GM21723 (cell line): ENCODE measurements around the gene ZNF786.
"Not testable (repeated sequence)": the region's sequence is repeated elsewhere in the genome, so short reads cannot be mapped to it uniquely, and the experiment has no call there.

ENCODE experiments used
- ATAC-seq: cut with Tn5 transposase; IDR thresholded peaks from one replicate; pipeline ENCODE4 v1.9.1; 2021; ENCODE audit warnings: mild to moderate bottlenecking, moderate library complexity; ENCODE audit not compliant: unreplicated experiment

ZNF786 gene

DNA sequence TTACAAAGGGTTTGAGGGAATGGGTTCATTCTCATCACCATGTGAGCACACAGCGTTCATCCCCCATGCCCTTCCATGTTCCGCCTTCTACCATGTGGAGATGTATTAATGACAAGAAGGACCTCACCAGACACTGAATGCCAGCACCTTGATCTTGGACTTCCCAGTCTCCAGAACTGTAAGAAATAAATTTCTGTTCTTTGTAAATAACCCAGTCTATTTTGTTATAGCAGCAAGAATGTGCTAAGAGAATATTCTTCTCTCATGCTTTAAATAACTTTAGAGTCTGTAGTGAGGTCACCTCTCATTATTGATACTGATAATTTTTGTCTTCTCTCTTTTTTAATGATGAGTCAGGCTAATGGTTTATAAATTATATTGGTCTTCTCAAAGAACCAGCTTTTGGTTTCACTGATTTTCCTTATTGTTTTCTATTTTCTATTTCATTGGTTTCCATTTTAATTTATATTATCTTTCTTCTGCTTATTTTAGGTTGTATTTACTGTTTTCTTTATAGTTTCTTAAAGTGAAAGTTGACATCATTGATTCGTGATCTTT is 59.1 kb downstream of the ZNF786 start:
- no peak for ATAC-seq

DNA sequence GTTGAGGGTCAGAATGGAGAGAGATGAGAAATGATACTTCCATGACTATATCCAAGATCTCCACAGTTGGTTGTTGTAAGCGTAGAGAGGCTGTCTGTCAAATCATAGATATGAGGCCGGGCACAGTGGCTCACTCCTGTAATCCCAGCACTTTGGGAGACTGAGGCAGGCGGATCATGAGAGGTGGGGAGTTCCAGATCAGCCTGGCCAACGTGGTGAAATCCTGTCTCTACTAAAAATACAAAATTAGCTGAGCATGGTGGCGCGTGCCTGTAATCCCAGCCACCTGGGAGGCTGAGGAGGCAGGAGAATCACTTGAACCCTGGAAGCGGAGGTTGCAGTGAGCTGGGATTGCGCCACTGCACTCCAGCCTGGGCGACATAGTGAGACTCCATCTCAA is 60.1 kb downstream of the ZNF786 start:
- ATAC-seq = not testable (repeated sequence)

DNA sequence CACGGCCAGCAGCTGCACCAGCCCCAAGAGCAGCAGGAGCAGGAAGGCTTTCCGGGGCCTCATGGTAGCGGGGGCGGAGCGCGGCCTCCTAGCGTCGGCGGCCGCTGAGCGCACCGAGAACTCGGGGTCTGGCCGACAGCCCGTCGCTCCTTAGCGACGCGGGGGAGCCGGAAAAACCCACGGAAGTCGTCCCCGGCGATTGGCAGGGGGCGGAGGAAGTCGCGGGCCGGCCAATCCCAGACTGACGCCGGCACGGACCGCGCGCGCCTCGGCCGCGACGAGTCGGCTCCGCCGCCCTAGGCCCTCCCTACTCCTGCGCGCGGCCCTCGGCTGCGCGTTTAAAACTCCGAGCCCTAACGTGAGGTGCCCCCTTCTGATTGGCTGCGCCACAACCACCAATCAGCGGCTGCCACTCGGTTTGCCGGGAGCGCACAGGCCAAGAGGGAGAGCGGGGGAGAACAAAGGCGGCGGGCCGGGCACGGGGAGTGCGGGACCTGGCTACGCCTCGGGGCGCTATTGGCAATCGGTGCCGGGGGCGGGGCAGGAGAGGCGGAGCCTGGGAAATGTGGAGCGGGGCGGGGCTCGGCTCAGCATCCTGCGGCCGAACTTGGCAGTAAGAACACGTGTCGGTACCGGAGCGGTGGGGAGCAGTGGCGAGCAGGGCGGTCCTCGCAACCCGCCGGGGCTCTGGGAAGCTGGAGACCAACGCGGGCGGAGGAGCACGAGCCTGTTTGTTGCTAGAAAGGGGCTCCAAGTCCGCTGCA is 62.0 kb downstream of the ZNF786 start, which contains the start of gene PDIA4:
Gene PDIA4, minus strand, starts transcription at position 160 of the 764 bp plus-strand sequence. Its CDS starts 97 bp downstream, at position 63.
- peak; percentile 87 for ATAC-seq

DNA sequence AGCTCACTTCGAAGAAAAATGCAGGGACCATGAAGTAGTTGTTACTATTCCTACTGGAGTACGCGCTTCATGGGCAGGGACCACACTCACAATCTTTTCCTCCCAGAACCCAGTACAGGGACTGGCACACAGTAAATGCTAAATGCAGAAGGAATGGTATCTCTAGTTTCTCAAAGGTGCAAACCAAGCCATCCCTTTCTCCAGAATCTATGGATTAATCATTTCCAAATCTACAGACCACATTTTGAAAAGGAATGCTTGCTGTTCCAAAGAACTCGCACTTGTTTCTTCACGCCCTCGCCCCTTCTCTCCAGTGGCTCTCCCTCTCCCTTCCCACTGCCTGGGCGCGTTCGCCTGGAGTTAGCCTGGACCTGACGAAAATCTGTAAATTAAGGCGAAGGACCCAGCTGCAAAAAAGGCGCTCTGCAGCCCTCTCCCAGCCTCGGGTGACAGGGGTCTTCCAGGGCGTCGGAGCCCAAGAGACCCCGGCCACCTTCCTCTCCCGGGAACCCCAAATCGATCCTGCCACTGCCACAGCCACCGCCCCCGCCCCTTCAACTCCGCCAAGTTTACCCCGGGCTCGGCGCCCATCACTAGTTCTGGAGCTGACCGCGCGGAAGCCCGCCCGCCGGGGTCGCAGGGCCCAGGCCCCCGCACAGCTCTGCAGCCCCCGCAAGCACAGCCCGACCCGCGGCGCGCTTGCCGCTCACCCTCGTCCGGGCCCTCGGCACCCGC is 62.7 kb downstream of the ZNF786 start:
- no peak for ATAC-seq

DNA sequence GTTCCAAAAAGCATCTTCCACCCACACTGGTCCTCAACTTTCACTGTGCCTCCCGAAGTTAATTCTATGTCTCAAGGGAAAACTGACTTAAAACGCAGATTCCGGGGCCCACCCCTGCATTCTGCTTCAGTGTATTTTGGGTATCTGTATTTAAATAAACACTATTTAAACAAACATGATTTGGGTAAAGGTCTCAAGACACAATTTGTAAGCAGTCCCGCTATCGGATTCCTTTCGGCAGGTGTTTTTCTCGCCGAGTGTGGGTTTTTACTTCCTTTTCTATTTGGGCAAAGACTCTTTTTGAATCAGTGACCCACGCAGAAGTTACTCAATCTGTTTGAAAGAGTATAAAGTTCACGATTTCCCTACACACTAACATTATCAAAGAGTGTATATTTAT is 63.5 kb downstream of the ZNF786 start:
- ATAC-seq = no peak

DNA sequence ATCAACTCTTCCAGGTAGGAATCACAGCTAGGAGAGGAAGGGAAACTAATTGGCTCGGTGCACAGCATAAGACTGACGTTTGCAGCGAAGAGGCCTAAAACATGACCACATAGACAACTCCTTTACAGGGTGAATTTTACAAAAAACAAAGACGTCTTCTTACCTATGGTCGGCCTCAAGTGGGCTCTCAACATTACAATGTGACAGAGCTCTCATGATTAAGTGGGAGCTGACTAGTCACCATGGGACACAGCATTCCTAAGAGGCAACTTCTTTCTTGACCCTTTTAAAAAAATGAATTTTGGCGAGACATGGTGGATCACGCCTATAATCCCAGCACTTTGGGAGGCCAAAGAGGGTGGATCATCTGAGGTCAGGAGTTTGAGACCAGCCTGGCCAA is 66.9 kb downstream of the ZNF786 start:
- no peak for ATAC-seq

DNA sequence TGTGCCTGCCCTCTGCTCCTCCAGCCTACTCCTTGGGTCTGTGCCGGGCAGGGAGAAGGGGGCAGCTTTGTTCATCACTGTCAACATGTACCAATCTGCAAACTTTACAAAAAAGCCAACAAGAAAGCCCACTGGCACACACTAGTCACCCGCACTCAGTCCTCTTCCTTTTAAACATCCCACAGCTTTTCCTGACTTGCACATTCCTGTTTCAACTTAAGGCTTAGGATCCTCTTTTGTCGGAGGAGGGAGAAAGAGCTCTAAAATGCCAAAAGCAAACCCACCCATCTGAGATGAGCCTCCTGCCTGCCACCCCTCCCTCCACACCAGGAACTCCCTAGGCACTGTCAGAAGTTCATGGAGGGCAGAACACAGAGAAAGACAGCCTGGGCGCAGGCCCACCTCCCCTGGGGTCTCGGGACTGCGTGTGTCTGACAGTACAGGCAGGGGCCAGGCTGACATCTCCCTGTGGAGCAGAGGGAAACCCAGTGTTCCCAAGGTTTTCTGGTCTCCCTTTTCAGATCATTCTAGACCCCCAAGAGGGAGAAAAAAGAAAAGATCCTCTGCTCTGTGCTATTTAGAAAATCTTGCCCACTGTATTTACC is 67.7 kb downstream of the ZNF786 start:
- ATAC-seq = no peak

DNA sequence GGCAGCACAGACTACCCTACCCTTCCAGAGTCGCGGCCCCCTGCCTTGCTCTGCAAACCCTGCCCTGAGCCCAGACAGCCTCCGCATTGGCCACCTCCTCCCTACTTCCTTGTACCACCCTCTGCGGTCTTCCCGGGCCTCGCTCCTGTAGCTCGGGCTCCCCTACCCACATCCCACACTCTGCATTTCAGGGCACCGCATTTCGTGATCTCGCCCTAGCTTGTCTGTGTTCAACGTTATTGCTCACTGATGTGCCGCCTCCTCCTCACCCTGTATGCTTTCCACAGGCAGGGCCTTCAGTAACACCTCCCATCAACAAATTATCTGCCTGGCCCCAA is 68.8 kb downstream of the ZNF786 start:
- peak; percentile 30 for ATAC-seq

DNA sequence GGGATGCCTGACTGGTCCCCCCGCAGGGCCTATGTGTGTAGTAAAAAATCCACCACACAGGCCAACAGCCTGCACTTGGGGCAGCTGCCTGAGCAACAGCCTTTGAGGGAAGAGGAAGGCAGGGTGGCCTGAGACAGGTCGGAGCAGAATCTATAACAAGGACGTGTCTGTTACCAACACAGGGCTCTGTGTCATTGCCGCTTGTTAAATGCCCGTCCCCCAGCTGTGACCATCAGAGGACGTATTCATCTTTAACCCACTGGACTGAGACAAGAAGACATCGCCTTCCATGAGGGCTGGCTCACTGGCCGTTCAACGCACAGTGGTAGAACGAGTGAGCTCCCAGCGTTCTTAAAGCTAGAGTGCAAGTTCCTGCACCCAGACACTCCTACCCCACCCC is 70.0 kb downstream of the ZNF786 start:
- no peak for ATAC-seq
